Lower leg skin (tissue), 4 donors: Measurements from ENCODE around the gene RPL37. TPM values are rescaled to one million over a fixed set of nuclear protein-coding genes. Genes with fewer than 3 reads are reported as not detected.
"Not testable (repeated sequence)": the region's sequence is repeated elsewhere in the genome, so short reads cannot be mapped to it uniquely, and the experiment has no call there.

Experiments
- DNase-seq, 2 donors: peaks; one replicate each; pipeline ENCODE4 v3.0.0-alpha.2; 2019; ENCODE audit warnings: low spot score in 2 of 2
- H3K4me3 ChIP-seq: fragments of 200-600 bp; sonication (generic); 2 replicates; pipeline ENCODE4 v1.5.1; 2017; ENCODE audit warnings: mild to moderate bottlenecking, low read depth; ENCODE audit not compliant: poor library complexity, severe bottlenecking
- POLR2A ChIP-seq, 2 donors: fragments of 450-650 bp; IDR thresholded peaks; one replicate each; pipeline ENCODE4 v1.6.1; 2016 to 2017; ENCODE audit warnings: antibody characterized with exemption in 2 of 2, mild to moderate bottlenecking in 1 of 2, moderate library complexity in 1 of 2
- WGBS, 2 donors: methylation state at CpG; one replicate each; pipeline ENCODE4 v1.1.5; 2018; 5-methylcytosine and 5-hydroxymethylcytosine counted together
- intact Hi-C: fragments of 100-400 bp; cut with DNase I; formaldehyde crosslinking; loops from one replicate; pipeline ENCODE4 v1.15.0; 2023; ENCODE audit warnings: low total_unique reads
- total RNA-seq, 4 donors: library from RNA; depleted of rRNA; stranded (reverse); fragments of >200 nt; gene quantifications; one replicate each; pipeline ENCODE4 v1.1.0, GENCODE V29; 2016
- TF ChIP-seq, protein P1 (sequence below), 3 donors: fragments of 450-650 bp; IDR thresholded peaks; one replicate each; pipeline ENCODE4 v1.5.1; 2016; ENCODE audit warnings: antibody characterized with exemption in 3 of 3, mild to moderate bottlenecking in 3 of 3, moderate library complexity in 2 of 3

The RPL37 gene
- total RNA-seq, 4 donors from 2014 or later, result 202 to 750 (median 389) TPM

DNA sequence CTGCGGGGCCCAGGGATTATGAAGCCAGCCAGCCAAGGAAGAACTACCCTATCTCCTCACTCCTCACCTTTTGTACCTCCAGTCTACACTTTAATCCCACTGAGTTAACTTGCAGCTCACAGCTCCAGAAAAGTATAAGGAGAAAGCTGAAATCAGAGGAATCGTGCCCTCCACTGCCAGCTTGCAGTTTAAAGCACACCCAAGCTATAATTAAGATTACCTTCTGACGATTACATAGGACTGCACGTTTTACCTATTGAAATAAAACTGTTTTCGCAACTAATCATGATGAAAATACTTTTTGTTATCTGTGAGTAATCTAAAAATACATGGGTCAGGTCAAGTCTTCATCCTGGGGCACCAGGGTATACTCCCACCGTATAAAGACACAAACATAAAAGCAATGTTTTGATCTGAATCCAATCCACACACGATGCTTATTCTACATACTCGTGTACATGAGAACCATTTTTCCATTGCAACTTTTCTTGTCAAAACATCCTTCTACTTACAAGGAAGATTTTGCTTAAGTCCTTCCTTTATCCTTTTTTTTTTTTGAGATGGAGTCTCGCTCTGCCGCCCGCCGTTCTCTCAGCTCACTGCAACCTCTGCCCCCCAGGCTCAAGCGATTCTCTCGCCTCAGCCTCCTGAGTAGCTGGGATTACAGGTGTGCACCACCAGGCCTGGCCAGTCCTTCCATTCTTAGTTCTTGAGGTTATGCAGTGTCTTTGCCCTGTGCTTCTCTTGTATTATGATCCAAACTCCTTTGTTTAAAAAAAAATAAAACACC, 7.6 kb downstream of the RPL37 start:
- intact Hi-C loops, result no loop called here
- no peak overlapping the region for H3K4me3 ChIP-seq
- no peak for DNase-seq
- TF ChIP-seq, protein P1, sequence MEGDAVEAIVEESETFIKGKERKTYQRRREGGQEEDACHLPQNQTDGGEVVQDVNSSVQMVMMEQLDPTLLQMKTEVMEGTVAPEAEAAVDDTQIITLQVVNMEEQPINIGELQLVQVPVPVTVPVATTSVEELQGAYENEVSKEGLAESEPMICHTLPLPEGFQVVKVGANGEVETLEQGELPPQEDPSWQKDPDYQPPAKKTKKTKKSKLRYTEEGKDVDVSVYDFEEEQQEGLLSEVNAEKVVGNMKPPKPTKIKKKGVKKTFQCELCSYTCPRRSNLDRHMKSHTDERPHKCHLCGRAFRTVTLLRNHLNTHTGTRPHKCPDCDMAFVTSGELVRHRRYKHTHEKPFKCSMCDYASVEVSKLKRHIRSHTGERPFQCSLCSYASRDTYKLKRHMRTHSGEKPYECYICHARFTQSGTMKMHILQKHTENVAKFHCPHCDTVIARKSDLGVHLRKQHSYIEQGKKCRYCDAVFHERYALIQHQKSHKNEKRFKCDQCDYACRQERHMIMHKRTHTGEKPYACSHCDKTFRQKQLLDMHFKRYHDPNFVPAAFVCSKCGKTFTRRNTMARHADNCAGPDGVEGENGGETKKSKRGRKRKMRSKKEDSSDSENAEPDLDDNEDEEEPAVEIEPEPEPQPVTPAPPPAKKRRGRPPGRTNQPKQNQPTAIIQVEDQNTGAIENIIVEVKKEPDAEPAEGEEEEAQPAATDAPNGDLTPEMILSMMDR (IDR thresholded peaks at IDR 0.05), result no peak
- TF ChIP-seq POLR2A (IDR thresholded peaks at IDR 0.05), result no peak
- 88% methylated on average over 14 of the region's 14 CpGs for WGBS, 2 donors

DNA sequence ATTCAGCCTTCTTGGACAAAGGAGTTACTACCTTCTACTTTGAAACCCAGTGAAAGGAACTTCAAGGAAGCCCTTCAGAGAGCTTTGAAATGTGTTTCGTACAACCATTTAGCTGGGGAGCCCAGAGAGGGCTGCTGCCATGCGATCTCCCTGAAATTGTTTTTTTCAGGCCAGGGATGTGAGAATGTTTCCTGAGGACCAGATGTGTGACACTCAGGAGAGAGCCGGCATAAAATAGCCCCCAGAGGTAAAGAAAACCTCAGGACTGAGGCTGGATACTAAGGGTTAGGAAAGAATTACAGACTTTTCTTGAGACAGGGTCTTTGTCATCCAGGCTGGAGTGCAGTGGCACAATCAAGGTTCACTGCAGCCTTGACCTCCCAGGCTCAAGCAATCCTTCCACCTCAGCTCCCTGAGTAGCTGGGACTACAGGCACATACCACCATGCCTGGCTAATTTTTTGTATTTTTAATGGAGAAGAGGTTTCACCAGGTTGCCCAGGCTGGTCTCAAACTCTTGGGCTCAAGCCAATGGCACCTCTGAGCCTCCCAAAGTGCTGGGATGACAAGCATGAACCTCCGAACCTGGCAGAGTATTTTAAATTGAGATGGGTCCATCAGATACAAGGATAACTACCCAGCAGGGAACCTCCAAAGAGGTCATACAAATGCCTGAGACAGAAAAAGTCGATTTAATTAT, 8.4 kb downstream of the RPL37 start:
- DNase-seq, result no peak
- no peak overlapping the region for H3K4me3 ChIP-seq
- intact Hi-C loops, result no loop called here
- TF ChIP-seq POLR2A (IDR thresholded peaks at IDR 0.05), result no peak
- TF ChIP-seq, protein P1 (IDR thresholded peaks at IDR 0.05), result no peak
- WGBS, 2 donors, result 88 to 93% methylated on average over 5 of the region's 5 CpGs

DNA sequence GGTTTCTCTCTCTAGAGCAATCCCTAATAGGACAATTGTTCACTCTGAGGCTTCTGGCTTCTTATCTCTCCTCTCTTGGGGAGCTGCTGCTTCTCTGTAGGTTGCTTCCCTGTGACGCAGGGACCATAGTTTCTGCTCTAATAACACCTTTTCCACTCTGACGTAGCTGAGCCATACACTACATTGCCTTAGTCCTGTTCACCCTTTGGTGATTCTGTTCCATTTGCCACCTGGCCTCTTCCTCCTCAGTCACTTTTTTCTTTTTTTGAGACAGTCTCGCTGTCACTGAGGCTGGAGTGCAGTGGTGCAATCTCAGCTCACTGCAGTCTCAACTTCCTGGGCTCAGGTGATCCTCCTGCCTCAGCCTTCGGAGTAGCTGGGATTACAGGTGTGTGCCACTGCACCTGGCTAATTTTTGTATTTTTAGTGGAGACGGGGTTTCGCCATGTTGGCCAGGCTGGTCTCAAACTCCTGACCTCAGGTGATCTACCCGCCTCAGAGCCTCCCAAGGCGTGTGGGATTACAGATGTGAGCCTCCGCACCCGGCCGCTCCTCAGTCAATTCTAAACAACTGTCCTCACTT, 9.5 kb downstream of the RPL37 start:
- 94 to 95% methylated on average over 11 of the region's 11 CpGs for WGBS, 2 donors
- DNase-seq, H3K4me3 ChIP-seq, intact Hi-C loops: not testable (repeated sequence)

DNA sequence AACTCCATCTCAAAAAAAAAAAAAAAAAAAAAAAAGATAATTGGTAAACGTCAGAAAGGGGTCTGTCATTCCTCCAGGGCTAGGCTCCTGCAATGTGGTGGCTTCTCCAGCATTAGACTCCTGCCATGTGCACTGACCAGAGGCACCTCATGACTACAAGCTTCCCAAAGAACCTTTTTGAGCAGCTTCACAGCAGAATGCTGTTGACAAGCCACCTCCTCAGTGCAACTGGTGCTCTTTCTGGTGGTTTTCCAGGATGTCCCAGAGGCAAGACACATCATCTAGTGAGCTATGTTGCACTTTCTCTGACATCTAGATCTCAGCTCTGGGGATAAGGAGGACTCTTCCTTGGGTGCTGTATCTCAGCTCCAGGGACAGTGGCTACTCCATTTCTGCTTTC, 11.6 kb downstream of the RPL37 start:
- DNase-seq, result no peak
- H3K4me3 ChIP-seq, result no peak overlapping the region
- TF ChIP-seq, protein P1 (IDR thresholded peaks at IDR 0.05), result no peak
- no peak for TF ChIP-seq POLR2A (IDR thresholded peaks at IDR 0.05)
- intact Hi-C loops, result no loop called here
- WGBS, 2 donors, result 40 to 46% methylated on average over 1 of the region's 1 CpG

DNA sequence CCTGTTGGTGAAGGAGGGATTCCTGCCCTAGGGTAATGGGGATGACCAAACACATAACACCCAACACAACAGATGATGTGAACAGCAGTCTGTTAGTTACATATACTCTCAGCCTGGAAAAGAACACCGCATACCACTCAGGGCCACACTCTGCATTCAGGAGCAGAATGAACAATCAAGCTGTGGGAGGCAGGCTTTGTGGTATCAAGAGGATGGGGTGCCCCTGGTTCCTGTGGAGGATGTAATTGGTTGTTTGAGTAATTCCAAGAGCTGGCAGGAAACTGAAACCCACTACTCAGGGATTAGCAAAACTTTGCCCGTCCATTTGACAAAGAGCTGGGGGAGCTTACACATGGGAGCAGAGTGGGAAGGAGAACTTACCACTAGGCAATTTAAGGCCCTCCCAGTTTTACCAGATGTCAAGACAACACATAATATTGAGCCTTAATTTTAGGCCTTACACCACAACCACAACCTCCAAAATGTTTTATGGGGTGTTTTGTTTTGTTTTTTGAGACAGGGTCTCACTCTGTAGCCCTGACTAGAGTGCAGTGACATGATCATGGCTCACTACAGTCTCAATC, 21.2 kb downstream of the RPL37 start:
- no peak overlapping the region for H3K4me3 ChIP-seq
- 89% methylated on average over 2 of the region's 2 CpGs for WGBS, 2 donors
- intact Hi-C loops, result no loop called here
- no peak for DNase-seq
- no peak for TF ChIP-seq POLR2A (IDR thresholded peaks at IDR 0.05)

DNA sequence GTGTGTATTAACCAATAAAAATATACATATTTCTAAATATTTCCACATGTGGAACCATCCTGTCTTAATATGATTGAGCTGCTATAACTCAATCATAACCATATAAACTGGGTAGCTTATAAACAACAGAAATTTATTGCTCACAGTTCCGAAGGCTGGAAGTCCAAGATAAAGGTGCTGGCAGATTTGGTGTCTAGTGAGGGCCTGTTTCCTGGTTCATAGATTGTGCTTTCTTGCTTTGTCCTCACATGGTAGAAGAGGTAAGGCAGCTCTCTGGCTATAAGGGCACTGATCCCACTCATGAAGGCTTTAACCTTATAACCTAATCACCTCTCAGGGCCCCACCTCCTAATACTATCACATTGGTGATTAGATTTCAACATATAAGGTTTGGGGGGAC, 22.9 kb downstream of the RPL37 start:
- TF ChIP-seq, protein P1 (IDR thresholded peaks at IDR 0.05), result no peak
- no peak for TF ChIP-seq POLR2A (IDR thresholded peaks at IDR 0.05)
- 3 to 89% methylated on average over 1 of the region's 1 CpG for WGBS, 2 donors
- DNase-seq, result no peak
- no peak overlapping the region for H3K4me3 ChIP-seq
- intact Hi-C loops, result no loop called here
